NOMO-1 treated with DMSO at 0.1 percent for 48 hours (cell line): Measurements from ENCODE around the gene CNTNAP5.
"Not testable (repeated sequence)": the region's sequence is repeated elsewhere in the genome, so short reads cannot be mapped to it uniquely, and the experiment has no call there.

Experiments
- DNase-seq: peaks from one replicate; lab custom pipeline; 2025; ENCODE audit not compliant: unreplicated experiment; lab: John Stamatoyannopoulos, UW

The CNTNAP5 gene

DNA sequence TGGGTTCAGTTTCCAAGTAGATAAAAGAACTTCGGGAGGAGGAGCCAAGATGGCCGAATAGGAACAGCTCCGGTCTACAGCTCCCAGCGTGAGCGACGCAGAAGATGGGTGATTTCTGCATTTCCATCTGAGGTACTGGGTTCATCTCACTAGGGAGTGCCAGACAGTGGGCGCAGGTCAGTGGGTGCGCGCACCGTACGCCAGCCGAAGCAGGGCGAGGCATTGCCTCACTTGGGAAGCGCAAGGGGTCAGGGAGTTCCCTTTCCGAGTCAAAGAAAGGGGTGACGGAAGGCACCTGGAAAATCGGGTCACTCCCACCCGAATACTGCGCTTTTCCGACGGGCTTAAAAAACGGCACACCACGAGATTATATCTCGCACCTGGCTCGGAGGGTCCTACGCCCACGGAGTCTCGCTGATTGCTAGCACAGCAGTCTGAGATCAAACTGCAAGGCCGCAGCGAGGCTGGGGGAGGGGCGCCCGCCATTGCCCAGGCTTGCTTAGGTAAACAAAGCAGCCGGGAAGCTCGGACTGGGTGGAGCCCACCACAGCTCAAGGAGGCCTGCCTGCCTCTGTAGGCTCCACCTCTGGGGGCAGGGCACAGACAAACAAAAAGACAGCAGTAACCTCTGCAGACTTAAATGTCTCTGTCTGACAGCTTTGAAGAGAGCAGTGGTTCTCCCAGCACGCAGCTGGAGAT lies 382.9 kb downstream of the CNTNAP5 start:
- not testable (repeated sequence) for DNase-seq

DNA sequence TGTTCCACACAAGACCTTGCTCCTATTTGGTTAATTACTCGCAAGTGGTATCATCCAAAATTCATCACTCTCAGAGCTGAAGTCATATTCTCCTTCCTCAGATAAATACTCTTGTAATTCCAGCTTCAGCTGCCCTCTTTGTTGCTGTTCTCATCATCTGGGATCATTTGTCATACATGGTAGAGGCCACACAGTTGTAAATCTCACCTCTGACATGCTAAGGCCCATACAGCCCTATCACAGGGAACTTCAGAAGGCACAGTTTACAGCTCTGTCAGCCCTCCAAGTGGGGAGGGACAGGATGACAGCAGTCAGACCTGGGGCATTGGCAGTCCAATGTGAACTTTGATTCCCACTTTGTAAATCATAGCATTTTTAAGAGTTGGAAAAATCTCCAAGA lies 399.0 kb downstream of the CNTNAP5 start:
- DNase-seq = no peak

DNA sequence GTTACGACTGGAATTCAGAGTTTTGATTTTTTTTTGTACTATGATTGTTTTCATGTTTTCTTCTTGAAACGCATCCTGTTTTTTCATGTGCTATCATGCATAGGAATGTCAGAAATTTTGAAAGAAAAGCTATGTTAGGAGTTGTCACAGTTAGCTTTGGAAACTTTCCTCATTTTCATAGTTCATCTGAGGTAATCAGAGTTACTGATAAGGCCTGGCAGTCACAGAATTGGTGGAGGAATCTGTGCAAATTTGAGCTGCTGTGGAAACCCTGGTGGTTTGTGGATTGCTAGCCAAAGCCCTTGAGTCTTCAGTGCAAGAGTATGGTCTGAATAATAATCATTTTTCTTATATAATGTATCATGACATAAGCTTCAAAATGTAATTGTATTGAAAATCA lies 401.0 kb downstream of the CNTNAP5 start:
- no peak for DNase-seq

GRCh38 chr2:124426625-124427024 lies 401.5 kb downstream of the CNTNAP5 start:
- no peak for DNase-seq

- no peak for DNase-seq
Observed at GRCh38 chr2:124437811-124438210, 412.7 kb downstream of the CNTNAP5 start.

DNA sequence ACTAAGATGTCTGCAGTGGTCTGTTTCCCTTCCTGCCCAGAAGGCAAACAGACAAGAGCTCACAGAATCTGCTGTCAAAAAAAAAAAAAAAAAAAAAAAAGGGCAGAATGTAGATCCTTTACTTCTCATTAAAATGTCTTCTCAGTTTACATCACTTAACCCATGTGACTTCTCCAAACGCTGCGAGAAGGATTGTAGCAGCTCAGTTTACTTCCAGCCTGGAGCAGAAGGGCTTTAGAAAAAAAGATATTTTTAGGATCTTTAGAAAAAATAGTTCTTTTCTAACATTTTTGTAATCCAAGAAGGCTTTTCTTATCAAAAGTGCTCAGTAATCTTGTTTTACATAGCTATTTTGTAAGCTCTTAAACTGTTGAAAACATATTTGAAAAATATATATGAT lies 425.4 kb downstream of the CNTNAP5 start:
- DNase-seq = no peak

DNA sequence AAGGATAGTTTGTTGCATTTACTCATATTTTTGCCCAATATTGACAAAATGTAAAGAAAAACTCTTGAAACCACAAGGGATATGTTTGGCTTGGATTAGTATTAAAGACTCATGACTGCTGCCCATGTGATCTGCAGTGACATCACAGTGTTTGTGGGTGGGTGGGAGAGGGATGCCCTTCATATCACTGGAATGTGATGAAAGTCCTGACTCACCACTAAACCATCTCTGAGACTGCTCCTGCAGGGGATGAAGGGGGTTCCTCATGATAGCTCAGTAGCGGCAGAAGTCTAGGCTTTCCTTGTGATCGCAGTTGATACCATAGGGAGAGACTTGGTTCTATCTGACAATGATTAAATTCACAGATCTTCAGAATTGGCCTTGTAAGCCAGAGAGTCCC lies 451.2 kb downstream of the CNTNAP5 start:
- no peak for DNase-seq

GRCh38 chr2:124478761-124479160 lies 453.7 kb downstream of the CNTNAP5 start:
- DNase-seq = no peak

- DNase-seq = no peak
Observed at GRCh38 chr2:124480958-124481357, 455.9 kb downstream of the CNTNAP5 start.

GRCh38 chr2:124482044-124482443 lies 457.0 kb downstream of the CNTNAP5 start:
- no peak for DNase-seq

- no peak for DNase-seq
Observed at GRCh38 chr2:124482551-124482950, 457.5 kb downstream of the CNTNAP5 start.

- DNase-seq = no peak
Observed at GRCh38 chr2:124485659-124486058, 460.6 kb downstream of the CNTNAP5 start.

- DNase-seq = no peak
Observed at GRCh38 chr2:124489686-124490085, 464.6 kb downstream of the CNTNAP5 start.

DNA sequence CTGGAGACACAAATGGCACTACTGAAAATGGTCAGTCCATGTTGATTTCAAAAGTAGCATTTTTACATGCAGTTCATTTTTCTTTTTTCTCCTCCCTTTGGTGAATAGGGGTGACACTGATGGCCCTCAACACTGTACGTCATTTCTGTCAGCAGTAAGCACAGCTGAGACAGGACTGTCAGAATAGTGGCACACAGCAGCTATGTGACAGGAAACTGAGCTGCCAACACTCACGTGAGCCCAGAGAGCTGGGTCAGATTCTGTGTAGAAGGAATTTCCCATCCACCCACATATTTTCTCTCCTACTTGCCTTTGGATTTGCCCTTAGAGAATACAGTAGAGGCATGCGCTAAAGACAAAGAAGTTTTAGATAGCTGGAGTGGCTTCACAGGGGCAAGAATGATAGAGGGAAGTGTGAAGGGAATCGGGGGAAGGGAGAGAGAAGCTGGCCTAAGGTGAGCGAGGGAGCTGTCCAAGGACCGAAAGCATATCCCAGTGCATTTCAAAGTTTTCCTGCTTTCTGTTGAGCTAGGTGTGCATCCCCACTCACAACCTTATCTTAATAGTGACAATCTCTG lies 476.6 kb downstream of the CNTNAP5 start:
- DNase-seq = no peak

GRCh38 chr2:124514236-124514635 lies 489.1 kb downstream of the CNTNAP5 start:
- DNase-seq = peak; percentile 10

- DNase-seq = no peak
Observed at GRCh38 chr2:124520953-124521352, 495.9 kb downstream of the CNTNAP5 start.

DNA sequence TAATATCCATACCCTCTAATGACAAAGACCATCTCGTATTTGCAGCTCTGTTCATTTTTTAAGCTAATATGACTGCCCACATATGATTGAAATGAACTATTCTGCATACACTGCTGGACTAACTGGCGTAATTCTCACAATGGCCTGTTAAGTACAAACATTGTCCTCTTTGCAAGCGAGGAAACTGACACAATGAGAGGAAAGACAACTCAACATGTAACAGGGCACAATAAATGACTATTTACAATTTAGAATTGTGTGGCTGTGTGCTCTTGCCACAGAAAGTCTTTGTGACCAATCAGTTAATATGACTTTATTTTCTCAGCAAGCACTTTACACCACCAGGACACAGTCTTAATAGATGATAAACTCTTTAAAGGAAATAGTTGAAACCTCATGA lies 498.0 kb downstream of the CNTNAP5 start:
- no peak for DNase-seq

GRCh38 chr2:124524155-124524915 lies 499.2 kb downstream of the CNTNAP5 start:
- DNase-seq = no peak

- no peak for DNase-seq
Observed at GRCh38 chr2:124526221-124526620, 501.1 kb downstream of the CNTNAP5 start.

DNA sequence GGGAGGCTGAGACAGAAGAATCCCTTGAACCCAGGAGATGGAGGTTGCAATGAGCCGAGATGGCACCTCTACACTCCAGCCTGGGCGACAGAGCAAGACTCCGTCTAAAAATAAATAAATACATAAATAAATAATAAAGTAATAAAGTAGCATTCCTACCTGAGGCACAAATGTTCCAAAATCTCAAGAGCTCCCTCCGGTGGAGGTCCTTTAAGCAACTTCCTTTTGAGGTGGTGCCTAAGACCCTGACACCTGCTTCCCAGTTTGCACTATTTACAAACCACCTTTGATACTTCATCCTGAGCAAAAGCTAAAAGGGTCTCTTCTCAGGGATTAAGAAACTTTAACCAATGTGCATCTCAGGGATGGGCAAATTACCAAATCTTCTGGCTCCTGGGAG lies 505.1 kb downstream of the CNTNAP5 start:
- DNase-seq = no peak

DNA sequence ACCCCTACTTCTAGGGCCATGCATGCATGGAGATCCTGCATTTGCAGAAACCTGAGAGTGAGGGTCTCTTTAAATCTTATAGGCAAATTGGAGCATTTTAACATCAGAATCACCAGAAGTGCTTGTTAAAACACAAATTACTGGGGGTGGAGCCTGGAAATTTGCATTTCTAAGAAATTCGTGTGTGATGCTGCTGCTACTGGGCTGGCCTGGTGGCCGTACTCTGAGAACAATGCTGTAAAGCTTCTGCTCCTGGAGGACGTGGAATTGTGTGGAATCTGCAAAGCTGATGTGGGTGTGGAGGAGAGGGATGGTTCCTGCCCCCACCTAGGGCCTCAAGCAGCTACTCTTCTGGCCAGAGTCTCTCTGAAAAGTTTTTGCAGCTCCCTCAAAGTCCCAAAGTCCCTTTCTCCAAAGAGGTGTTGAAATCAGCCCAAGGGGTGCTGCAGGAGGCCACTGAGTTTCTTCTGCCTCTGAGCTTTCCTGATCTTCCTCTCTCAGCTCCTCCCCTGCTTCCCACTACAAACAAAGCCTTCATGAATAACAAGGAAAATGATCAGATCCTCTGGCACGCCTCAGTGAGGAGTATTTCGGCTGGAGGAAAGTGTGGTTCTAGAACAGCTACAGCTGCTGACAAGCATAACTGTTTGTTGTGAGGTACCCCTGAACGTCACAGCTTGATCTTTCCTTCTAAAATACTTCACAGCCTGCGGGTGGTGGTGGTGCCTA lies 508.3 kb downstream of the CNTNAP5 start:
- DNase-seq = no peak

DNA sequence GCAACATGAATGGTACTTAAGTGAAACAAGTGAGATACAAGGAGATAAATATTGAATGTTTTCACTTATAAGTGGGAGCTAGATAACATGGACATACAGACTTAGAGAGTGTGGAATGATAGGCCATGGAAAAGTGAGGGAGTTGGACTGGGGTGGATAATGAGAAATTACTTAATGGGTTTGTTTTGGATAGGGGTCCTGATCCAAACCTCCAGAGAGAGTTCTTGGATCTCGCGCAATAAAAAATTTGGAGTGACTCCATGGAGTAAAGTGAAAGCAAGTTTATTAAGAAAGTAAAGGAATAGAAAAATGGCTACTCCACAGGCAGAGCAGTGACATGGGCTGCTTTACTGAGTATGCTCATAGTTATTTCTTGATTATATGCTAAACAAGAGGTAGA lies 508.9 kb downstream of the CNTNAP5 start:
- no peak for DNase-seq
